AG08396 (cell line): ENCODE data around the gene TMOD1.
"Not testable (repeated sequence)": the region's sequence is repeated elsewhere in the genome, so short reads cannot be mapped to it uniquely, and the experiment has no call there.

Experiments used
- DNase-seq: peaks from one replicate; pipeline ENCODE4 v3.0.0; 2012; ENCODE audit warnings: low spot score, mixed read lengths

Gene TMOD1

GRCh38 chr9:97501177-97501971 is at the start of gene TMOD1:
Gene TMOD1, plus strand, starts transcription at chr9:97501666. Its CDS starts 22,523 bp downstream, at chr9:97524189.
- DNase-seq = peak; percentile 95

GRCh38 chr9:97453573-97453972 is 47.9 kb upstream of the TMOD1 start:
- DNase-seq = not testable (repeated sequence)

- not testable (repeated sequence) for DNase-seq
These were observed 44.6 kb upstream of the TMOD1 start for GRCh38 chr9:97456841-97457240.

- DNase-seq = no peak
These were observed 42.1 kb upstream of the TMOD1 start for GRCh38 chr9:97459326-97459725.

- no peak for DNase-seq
These were observed 39.3 kb upstream of the TMOD1 start for GRCh38 chr9:97462159-97462558.

GRCh38 chr9:97462914-97463313 is 38.6 kb upstream of the TMOD1 start:
- no peak for DNase-seq

GRCh38 chr9:97468658-97469448 is 32.6 kb upstream of the TMOD1 start:
- DNase-seq = peak; percentile 80

GRCh38 chr9:97470076-97470475 is 31.4 kb upstream of the TMOD1 start:
- DNase-seq = no peak

GRCh38 chr9:97473717-97474116 is 27.7 kb upstream of the TMOD1 start:
- DNase-seq = no peak

- peak; percentile 15 for DNase-seq
These were observed 27.0 kb upstream of the TMOD1 start for GRCh38 chr9:97474372-97474925.

- peak; percentile 31 for DNase-seq
These were observed 26.4 kb upstream of the TMOD1 start for GRCh38 chr9:97475059-97475458.

- no peak for DNase-seq
These were observed 23.0 kb upstream of the TMOD1 start for GRCh38 chr9:97478301-97478981.

- DNase-seq = no peak
These were observed 21.8 kb upstream of the TMOD1 start for GRCh38 chr9:97479496-97480159.

GRCh38 chr9:97480174-97480573 is 21.3 kb upstream of the TMOD1 start:
- DNase-seq = no peak

- no peak for DNase-seq
These were observed 20.7 kb upstream of the TMOD1 start for GRCh38 chr9:97480749-97481148.

- DNase-seq = no peak
These were observed 17.3 kb upstream of the TMOD1 start for GRCh38 chr9:97484134-97484533.

- no peak for DNase-seq
These were observed 14.4 kb upstream of the TMOD1 start for GRCh38 chr9:97487107-97487506.

GRCh38 chr9:97487861-97488260 is 13.6 kb upstream of the TMOD1 start:
- DNase-seq = no peak

- DNase-seq = no peak
These were observed 10.1 kb upstream of the TMOD1 start for GRCh38 chr9:97491216-97491999.

GRCh38 chr9:97497558-97498375 is 3.7 kb upstream of the TMOD1 start:
- DNase-seq = not testable (repeated sequence)
